CD4-positive, alpha-beta T cell treated with Interferon alpha-2 for 1 hour (primary cell): ENCODE measurements around the gene ATP9B.
"Not testable (repeated sequence)": the region's sequence is repeated elsewhere in the genome, so short reads cannot be mapped to it uniquely, and the experiment has no call there.

Experiments
- DNase-seq, 2 donors: peaks; one replicate each; pipeline ENCODE4 v3.0.0-alpha.2; 2020 to 2022

ATP9B gene

DNA sequence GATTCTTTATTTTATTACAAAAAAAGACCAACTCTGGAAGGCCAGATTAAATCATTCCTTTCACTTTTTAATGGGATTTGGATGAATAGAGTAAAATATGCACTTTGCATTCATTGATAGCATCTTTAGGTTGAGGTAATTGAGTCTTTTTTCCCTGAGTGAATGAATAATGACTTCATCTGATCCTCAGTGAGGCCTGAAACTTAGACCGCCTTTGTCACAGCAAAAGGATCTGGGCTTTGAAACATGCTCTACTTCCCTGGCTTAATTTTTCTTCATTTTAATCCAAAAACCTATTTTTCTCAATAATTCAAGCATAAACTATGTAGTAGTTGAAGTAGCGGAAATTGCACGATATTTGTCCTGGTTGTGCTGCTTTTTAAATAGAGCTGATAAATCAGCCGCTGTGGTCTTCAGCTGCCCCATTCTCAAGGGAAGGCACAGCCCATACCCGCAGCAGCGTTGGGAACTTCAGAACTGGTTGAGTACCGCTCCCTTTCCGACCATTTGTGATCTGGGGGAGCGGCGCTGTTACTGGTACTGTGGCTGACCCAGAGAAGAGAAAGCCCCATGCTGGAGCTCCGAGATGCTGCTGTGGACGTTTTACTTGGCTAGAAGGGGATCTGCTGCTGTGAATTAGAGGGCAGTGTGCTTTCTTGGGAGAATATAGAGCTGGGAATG, 181.2 kb downstream of the ATP9B start:
- DNase-seq, result no peak

DNA sequence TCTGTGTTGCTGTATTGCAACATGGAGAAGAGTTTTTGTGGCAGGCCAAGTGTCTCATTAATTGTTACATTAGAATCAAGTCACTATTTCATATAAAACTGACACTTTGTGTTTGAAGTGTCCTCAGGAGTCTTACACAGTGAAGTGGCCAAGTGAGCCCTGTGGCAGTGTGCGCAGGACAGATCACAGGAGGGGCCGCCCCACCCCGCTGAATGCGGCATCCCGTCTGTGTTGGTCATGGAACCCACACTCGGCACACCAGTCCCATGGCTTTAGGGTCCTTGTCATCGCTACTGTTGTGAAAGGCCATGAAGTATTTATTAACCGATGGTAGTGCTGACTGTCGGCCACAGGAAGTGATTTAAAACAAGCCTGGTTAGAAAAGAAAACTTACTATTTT, 181.8 kb downstream of the ATP9B start:
- no peak for DNase-seq

DNA sequence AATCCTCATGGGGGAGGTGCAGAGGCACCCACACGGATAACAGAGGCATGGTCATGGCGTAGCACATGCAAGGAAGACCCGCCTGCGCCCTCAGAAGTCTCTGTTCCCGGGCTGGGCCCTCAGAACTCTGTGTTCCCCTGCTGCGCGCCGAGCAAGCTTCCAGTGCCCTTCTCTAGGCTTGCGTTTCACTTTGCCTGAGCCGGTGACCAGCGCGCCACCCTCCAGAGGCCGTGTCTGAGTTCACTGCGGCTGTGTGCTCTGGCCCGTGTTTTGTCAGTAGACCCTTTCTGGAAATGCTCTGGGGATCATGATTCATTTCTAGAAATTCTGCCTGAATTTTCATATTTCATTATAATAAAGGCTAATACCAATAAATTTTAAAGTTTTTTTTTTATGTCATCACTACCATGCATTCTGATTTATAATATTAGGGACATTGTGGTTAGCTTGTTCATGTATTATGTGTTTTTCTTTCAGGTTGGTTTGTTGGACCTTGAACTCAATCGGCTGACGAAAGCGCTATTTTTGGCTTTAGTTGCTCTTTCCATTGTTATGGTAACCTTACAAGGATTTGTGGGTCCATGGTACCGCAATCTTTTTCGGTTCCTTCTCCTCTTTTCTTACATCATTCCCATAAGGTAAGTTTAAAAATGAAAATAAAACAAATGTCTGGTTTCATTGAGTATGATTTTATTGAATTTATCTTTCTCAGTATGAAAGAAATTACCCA, 183.9 kb downstream of the ATP9B start:
- DNase-seq, result no peak

DNA sequence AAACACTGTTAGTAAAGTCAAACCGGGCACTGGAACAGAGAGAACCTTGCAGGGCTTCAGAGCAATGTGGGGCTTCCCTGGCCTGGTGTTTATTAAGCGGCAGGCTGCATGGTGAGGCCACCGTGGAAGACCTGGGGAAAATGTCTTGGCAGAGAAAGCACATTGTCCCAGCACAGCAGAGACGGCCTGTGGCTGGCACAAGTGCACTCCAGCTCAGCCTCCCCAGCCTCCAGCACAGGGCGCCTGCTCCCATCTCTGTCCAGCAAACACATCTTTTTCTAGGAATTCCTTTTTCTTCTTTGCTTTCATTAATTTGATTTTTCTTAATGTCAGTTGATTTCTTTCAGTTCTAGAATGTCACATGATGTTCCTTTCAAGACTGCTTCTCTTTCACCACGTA, 188.3 kb downstream of the ATP9B start:
- no peak for DNase-seq

DNA sequence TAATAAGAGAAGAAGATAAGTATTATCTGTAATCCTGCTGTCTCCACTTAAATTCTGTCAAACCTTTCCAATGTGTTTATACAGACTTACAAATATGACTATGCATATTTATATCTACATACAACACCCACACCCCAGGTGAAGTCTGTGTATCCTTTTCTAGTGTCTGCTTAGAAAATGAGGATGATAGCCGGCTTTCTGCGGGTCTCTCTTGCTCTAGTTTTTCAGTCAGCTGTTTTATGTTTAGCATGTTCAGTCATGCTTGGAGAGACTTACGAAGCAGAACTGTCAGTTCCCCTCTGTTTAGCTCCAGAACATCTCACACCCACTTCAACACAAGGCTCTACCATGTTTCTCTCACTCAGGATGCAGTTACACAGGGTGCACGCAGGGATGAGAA, 189.3 kb downstream of the ATP9B start:
- DNase-seq, result no peak

DNA sequence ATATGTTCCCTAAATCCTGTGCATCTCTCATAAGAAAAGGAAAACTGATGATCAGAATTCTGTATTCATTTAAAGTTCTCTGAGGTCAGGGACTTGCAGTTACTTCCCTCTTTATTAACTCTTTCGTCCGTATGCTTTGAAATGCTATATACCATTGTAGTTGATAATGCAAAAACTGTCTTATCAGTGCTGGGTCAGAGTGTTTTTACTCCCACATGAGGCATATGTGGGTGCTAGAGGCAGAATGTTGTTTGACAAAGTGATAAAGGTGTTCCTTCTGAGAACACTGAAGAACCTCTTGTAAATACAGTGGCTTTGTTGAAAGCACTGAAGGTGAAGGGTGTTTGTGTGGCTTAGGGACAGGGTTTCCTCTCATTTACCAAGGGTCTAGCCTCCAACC, 190.0 kb downstream of the ATP9B start:
- DNase-seq, result no peak

DNA sequence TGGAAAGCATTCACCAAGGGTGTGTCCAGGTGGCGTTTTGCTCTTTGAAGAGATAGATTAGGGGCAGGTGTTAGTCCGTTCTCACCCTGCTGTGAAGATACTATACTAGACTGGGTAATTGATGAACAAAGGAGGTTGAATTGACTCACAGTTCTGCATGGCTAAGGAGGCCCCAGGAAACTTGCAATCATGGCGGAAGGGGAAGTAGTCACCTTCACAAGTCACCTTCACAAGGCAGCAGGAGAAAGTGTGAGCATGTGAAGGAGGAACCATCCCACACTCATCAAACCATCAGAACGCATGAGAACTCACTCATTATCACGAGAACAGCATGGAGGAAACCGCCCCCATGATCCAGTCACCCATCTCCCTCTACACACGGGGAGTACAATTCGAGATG, 190.8 kb downstream of the ATP9B start:
- DNase-seq, result no peak

DNA sequence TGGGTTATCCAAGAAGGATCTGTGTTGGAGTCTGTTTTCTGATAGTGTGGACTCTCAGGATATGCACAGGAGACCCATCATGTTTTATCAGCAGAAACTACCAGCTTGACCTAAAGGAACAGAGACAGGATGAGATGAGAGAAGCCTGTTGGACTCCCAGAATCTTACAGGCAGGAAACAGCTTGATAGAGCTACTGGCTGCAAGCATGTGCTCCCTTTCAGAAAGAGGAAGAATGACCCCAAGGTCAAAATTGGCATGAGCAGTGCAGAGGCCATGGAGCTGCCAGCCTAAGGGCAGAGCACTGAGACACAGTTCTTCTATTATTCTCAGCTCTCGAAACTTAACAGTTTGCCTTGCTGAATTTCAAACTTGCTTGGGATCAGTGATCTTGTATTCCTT, 191.3 kb downstream of the ATP9B start:
- no peak for DNase-seq

DNA sequence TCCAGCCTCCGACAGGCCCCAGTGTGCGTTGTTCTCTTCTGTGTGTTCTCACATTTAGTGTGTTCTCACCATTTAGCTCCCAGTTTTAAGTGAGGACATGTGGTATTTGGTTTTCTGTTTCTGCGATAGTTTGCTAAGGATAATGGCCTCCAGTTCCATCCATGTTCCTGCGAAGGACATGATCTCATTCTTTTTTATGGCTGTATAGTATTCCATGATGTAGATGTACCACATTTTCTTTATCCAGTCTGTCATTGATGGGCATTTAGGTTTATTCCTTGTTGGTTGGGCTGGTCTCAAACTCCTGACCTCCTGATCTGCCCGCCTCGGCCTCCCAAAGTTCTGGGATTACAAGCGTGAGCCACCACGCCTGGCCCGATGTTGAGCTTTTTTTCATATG, 195.9 kb downstream of the ATP9B start:
- not testable (repeated sequence) for DNase-seq

DNA sequence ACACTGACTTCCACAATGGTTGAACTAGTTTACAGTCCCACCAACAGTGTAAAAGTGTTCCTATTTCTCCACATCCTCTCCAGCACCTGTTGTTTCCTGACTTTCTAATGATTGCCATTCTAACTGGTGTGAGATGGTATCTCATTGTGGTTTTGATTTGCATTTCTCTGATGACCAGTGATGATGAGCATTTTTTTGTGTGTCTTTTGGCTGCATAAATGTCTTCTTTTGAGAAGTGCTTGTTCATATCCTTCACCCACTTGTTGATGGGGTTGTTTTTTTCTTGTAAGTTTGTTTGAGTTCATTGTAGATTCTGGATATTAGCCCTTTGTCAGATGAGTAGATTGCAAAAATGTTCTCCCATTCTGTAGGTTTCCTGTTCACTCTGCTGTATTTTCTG, 202.6 kb downstream of the ATP9B start:
- not testable (repeated sequence) for DNase-seq

DNA sequence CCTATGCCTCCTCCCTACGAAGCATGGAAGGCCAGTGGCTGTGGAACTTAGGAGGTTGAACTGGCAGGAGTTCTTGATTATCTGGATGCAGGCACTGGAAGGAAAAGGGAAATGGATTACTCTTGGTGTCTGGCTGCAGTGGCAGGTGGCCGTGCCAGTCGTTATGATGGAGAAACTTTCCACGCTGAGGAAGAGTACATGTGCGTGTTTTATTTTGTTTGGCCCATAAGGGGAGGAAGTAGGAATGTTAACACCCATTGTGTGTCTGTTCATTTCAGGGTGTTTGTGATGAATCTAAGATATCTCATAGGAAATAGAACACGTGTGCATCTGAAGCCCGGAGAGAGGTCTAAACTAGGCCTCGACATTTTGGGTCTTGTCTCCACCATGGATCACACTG, 203.7 kb downstream of the ATP9B start:
- no peak for DNase-seq

DNA sequence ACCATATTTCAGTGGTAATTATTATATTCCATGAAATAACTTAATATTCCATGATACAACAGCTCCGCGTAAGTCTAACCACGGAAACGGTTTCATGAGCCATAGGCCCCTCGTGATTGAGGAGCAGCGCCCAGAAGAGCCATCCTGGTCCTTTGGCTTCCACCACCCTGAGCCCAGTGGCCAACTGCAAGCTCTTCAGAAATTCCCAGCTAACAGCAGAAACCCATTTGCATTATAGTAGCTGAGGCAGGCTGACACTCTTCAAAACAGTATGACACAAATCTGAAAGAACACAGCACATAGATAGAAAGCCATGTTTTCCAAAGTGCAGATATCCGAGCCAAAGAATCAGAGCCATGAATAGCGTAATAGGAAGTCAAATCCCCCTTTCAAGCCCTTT, 205.6 kb downstream of the ATP9B start:
- DNase-seq, result no peak

DNA sequence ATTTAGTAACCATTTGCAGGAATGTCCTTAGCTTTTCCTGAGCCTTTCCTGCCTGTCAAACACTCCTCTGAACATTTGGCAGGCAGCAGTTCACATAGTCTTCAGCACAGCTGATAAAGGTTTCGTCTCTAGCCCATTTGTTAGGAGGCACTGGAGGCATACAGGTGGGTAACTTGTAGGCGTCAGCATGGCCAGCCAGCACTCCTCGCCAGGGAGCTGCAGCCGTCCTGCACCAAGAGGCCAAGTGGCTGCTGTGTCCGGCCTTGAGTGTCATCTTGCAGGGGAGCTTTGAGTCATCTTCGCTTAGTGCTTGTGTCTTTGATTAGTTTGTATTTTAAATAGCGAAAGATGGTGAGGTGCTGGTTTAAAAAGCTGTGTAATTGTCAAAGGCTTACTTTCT, 206.3 kb downstream of the ATP9B start:
- no peak for DNase-seq

DNA sequence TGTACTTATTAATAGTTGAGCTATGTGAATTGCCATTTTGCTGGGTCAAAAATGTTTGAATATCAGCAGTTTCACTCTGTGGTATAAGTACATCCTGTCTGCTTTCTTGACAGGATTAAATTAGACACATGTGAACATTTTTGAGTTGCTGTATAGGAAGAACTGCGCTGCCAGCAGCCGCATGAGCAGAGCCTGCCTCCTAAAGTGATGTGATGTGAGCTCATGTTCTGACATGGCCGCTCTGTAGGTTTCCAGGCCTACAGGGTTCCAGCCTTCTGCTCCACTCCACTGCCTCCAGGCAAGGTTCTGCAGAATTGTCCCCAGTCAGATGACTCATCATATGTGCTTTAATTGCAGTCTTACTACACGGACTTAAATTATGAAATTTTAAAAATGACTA, 206.8 kb downstream of the ATP9B start:
- peak in 1 of 2 donors; percentile 8 for DNase-seq

DNA sequence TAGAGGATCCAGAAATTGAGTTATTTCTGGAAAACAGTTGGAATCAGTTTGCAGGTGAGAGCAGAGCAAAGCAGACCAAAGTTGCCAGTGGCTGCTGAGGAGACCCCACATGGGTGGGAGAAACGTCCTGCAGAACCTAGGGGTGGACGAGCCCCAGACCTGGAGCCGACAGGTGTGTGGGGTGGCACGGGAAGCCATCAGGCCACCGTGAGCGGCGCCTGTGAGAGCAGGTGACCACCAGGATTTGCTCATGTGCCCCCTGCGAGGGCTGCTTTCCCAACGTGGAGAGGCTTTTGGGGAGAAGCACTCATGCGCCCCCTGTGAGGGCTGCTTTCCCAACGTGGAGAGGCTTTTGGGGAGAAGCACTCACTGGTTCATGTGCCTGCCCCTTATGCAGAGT, 209.7 kb downstream of the ATP9B start:
- DNase-seq, result no peak

DNA sequence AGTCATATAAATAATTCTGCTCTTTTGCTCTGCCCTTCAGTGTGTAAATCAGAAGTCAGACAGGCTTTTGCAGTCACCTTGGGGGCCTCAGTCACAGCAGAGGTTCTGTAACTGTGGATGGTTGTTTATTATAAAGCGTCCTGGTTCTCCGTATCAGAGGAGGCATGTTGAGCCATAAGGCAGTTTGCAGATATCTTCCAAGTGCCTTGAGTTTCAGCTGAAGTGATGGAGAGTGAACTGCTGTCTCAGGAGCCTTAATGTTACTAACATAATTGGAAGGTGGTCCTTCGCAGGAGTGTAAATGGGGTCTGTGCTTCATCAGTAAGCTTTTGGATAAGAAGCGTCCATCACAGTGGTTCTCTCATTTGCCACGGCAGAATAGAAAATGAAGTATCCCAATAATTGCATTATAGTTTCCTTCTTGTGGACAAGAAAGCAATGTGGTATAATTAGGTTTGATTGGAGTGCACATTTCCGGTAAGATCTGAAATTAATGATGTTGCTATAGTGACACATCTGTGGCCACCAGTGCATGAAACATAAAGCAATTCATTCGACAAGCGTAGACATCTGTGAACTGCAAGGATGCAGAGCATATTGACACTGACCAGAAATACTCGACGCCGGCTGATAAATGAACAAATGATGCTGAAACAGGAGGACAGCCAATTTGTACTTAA, 214.1 kb downstream of the ATP9B start:
- no peak for DNase-seq

DNA sequence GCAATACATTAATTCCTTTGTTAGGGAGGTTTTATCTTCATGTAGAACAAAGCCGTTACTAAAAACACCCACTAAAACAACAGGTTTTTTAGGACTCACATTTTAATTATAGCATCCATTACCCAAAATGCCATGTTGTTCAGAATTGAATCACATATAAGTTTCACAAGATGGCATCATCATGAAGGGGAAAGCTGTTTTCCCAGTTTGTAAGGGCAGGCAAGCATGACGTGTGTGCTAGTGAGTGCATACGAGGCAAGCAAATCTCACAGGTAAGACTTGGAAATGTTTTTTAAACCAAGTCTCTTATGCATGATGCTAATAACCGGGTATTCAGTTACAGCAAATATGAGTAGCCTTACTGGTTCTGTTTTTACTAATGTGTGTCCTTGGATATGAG, 214.7 kb downstream of the ATP9B start:
- DNase-seq, result no peak

DNA sequence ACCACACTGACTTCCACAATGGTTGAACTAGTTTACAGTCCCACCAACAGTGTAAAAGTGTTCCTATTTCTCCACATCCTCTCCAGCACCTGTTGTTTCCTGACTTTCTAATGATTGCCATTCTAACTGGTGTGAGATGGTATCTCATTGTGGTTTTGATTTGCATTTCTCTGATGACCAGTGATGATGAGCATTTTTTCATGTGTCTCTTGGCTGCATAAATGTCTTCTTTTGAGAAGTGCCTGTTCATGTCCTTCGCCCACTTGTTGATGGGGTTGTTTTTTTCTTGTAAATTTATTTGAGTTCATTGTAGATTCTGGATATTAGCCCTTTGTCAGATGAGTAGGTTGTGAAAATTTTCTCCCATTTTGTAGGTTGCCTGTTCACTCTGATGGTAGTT, 216.0 kb downstream of the ATP9B start:
- DNase-seq, result not testable (repeated sequence)

DNA sequence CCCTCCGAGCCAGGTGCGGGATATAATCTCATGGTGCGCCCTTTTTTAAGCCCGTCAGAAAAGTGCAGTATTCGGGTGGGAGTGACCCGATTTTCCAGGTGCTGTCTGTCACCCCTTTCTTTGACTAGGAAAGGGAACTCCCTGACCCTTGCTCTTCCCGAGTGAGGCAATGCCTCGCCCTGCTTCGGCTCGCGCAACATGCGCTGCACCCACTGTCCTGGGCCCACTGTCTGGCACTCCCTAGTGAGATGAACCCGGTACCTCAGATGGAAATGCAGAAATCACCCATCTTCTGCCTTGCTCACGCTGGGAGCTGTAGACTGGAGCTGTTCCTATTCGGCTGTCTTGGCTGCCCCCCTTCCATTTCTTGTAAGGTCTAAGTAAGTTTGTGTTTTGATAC, 221.2 kb downstream of the ATP9B start:
- DNase-seq, result not testable (repeated sequence)

DNA sequence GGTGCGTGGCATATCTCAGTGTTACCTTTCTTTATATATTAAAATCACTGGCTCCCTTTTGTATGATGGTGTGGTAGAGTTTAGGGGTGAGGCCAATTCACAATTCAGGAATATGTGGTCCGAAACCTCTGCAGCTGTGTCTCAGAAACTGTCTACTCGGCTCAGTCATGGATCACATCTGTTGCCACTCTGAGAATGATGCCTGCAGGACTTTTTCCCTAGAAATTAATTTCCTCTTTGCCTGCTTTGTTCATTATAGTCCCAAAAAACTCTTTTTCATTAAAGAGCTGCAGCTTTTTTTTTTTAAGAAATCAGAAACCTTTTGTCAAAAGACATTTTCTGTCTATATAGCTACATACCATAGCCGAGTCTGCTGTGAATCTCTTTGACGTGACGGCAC, 221.7 kb downstream of the ATP9B start:
- DNase-seq, result no peak

DNA sequence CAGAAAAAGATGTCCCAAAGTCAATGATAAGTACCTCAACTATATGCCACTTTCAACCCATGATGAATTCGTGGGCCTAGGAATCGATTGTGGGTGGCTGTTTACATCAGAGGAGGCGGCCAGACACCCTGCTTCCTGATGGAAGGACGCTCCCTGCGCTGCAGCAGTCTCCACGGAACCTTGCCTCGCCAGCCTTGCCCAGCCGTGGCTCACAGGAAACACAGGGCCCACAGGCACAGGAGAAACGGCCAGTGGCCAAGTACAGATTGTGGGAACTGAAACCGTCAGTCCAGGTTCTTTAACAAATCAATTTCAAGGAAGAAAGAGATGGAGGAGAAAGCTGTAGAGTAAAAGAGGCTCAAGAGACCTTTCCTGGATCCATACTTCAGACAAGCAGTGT, 225.0 kb downstream of the ATP9B start:
- DNase-seq, result no peak

DNA sequence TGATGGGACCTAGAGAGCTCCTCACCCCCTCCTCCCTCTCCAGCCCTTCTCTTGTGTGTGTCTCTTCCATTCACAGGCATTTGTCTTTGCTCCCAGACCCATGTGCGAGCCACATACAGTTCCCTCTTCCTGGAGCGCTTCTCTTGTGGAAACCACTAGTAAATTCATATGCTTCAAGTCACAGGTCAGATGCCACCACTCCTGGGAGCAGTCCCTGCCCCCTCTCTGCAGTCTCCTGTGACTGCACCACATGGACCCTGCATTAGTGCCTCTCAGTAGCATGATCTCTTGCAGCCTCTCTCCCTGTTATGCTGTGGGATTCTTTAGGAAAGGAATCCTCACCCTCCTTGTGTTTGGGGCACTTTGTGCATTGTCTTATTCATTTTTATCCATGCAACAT, 230.1 kb downstream of the ATP9B start:
- no peak for DNase-seq

DNA sequence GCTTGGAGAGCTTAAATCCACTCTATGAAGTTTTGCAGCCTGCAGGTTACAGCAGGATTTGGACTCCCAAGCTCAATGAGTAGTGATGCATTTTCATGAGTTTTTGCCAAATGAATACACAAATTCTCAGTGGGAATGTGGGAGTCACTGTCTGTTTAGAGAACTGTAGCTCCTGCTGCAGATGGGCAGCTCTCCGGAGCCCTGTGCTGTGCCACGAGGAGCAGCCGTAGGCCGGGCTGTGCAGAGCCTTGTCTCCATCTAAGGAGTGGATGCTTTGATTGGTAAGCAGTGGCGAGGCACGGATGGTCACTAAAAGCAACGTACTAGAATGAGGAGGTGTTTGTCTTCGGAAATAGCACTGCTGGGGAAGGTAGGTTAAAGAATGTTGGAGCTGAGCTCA, 230.5 kb downstream of the ATP9B start:
- no peak for DNase-seq

DNA sequence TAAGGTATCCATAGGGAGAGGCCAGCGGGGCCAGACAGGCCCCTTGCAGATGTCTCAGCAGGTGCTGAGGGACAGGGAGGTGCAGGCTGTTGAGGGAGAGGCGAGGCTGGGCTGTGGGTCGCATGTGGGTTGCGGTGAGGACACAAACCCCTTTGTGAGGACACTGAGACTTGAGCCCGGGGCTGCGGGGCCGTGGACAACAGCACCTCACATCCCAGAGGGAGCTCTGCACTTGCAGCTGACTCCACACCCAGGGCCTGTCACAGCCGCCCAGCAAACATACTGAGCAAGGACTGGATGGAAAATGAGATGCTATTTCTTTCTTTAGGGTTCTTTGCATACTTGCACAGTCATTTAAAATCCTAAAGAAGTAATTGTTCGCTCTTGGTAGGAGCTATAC, 231.2 kb downstream of the ATP9B start:
- no peak for DNase-seq
